T47D (cell line): ENCODE results near the gene SIRT6.
A peak's percentile ranks its signal among the peaks of the same experiment; 100 is the strongest.

Experiments
- DNase-seq, 2 experiments: peaks; one replicate each; pipeline versions ENCODE4 v3.0.0 to v3.0.0-alpha.2; 2011 to 2012; ENCODE audit warnings: low read depth in 1 of 2, low spot score in 1 of 2
- JUND ChIP-seq: IDR thresholded peaks from 2 replicates; pipeline ENCODE4 v1.6.1; 2012; ENCODE audit warnings: low read depth
- in situ Hi-C: cut with HindIII; loops from 2 replicates; pipeline ENCODE4 v1.10.0; 2016; ENCODE audit warnings: low sequenced_read_pairs, low pct_unique_long_range_greater_than_20kb

SIRT6 gene

DNA sequence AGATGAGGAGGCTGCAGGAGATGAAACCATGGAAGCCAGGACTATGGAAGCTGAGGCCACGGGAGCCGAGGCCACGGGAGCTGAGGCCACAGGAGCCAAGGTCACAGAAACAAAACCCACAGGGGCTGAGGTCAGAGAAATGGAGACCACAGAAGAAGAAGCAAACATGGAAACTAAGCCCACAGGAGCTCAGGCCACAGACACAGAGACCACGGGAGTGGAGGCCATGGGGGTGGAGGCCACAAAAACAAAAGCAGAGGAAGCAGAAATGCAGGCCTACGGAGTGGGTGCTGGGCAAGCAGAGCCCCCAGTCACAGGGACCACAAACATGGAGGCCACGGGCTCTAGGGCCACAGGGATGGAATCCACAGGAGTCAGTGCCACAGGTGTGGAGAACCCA is 34.5 kb upstream of the SIRT6 start:
- no peak for TF ChIP-seq JUND
- in situ Hi-C loops: no loop called here
- no peak for DNase-seq

DNA sequence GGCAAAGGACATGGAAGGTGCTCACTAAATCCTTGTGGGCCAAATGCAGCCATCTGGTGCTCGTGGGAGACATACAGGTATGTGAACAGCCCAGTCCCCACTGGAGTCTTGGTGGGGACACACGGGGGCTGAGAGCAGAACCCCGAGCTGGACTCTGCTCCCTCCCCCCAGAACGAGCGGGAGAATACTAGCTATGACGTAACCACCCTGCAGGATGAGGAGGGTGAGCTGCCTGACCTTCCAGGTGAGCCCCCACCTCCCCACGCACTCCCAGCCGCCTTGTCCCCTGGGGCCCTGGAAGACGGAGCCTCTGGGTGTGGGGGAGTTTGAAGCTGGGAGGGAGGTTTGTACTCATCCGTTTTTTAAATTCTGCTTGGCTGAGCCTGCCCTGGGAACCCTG is 33.4 kb upstream of the SIRT6 start:
- TF ChIP-seq JUND: no peak
- DNase-seq: no peak
- in situ Hi-C loops: no loop called here

- in situ Hi-C loops: no loop called here
- DNase-seq: no peak
- TF ChIP-seq JUND: no peak
These were observed 30.8 kb upstream of the SIRT6 start for GRCh38 chr19:4213116-4213515.

DNA sequence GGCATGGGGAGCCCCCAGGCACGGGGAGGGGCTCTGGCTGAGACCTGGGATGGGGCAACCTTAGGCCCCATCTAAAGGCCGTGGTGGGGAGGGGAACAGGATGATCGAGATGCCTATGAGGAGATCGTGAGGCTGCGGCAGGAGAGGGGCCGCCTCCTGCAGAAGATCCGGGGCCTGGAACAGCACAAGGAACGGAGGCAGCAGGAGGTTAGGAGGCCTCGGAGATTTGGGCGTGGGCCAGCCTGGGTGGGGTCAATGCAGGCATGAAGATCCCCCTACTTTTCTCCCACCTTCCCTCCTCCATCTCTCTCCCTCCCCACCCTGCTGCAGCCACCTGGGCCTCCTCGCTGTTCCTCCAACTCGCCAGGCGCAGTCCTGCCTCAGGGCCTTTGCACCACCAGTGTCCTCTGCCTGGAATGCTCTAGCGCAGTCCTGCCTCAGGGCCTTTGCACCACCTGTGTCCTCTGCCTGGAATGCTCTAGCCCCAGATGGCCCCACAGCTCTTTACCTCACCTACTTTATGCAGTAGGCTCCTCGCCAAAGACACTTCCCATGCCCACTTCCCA is 27.9 kb upstream of the SIRT6 start:
- TF ChIP-seq JUND: no peak
- in situ Hi-C loops: no loop called here
- DNase-seq: no peak

DNA sequence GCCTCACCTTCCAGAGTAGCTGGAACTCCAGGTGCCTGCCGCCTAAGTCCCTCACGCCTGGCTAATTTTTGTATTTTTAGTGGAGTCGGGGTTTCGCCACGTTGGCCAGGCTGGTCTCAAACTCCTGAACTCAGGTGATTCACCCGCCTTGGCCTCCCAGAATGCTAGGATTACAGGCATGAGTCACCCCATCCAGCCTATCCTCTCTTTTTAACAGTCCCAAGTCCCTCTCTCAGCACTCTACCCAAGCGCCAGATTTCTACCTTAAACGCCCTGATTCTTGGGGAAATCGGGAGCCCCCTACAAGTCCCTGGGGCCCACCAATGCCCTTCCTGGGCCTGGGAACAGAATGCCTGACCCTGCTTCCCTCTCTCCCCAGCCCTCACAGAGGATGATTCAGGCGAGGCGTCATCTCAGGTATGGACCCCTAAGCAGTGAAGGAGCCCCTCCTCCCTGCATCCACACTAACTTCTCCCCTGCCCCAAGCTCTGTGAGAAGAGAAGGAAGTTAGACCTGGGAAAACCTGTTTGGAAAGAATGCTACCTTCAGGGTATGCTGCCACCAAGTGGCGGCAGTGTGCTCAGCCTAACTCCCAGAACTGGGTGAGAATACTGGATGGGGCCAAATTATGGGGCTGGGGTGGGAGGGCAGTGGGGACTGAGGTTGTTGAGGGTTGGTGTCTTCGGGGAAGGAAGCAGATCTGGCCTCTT is 26.2 kb upstream of the SIRT6 start:
- in situ Hi-C loops: no loop called here
- peak; percentile 60 to 86 for DNase-seq
- TF ChIP-seq JUND: no peak

GRCh38 chr19:4206818-4207484 is 24.6 kb upstream of the SIRT6 start:
- TF ChIP-seq JUND: no peak
- in situ Hi-C loops: no loop called here
- peak in 1 of 2 experiments; percentile 81 for DNase-seq

DNA sequence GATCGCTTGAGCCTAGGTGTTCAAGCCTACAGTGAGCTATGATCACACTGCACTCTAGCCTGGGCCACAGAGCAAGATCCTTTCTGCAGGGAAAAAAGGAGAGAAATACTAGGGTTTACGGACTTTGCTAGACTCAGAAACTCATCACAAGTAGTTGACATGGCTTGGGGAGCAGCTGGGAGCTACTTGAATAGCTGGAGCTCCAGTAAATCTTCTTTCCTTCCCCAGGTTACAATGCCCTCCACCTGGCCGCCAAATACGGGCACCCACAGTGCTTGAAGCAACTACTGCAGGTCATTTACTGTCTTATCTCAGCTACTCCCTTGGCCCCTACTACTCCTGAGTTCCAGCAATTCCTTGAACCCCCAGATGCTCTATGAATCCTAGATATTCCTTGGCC is 19.4 kb upstream of the SIRT6 start:
- TF ChIP-seq JUND: no peak
- no peak for DNase-seq
- in situ Hi-C loops: no loop called here

GRCh38 chr19:4200940-4201542 is 18.7 kb upstream of the SIRT6 start:
- TF ChIP-seq JUND: no peak

GRCh38 chr19:4199699-4200293 is 17.4 kb upstream of the SIRT6 start:
- peak; percentile 42 to 58 for DNase-seq
- in situ Hi-C loops: no loop called here
- no peak for TF ChIP-seq JUND

More at GRCh38 chr19:4200940-4201542, 18.7 kb upstream of the SIRT6 start:
- in situ Hi-C loops: no loop called here
- no peak for DNase-seq

DNA sequence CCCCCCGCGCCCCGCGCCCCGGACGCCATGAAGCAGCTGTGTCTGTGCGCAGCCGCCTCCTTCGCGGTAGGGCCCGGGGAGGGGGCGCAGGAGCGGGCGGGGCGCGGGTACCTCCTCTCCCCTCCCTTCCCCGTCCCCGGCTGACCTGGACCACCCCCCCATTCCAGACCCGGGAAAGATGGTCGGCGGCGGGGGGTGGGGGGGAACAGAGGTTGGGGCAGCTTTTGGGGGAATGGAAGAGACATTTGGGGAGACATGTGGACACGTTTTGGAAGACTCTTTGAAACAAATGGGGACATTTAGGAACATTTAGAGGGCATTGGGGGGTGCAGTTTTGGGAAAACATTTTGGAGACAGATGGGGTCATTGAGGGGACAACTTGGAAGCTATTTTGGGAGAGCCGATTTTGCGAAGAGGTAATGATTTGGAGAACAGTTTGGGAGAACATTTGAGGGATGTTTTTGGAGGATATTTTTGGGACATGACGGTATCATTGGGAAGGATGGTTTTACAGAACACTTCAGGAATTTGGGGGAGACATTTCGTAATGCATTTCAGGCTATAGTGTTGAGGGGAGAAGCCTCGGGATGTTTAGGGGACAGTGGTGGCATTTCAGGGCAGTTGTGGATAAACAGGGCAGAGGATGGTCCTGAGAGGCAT is 16.2 kb upstream of the SIRT6 start:
- in situ Hi-C loops: no loop called here
- DNase-seq: no peak
- TF ChIP-seq JUND: no peak

DNA sequence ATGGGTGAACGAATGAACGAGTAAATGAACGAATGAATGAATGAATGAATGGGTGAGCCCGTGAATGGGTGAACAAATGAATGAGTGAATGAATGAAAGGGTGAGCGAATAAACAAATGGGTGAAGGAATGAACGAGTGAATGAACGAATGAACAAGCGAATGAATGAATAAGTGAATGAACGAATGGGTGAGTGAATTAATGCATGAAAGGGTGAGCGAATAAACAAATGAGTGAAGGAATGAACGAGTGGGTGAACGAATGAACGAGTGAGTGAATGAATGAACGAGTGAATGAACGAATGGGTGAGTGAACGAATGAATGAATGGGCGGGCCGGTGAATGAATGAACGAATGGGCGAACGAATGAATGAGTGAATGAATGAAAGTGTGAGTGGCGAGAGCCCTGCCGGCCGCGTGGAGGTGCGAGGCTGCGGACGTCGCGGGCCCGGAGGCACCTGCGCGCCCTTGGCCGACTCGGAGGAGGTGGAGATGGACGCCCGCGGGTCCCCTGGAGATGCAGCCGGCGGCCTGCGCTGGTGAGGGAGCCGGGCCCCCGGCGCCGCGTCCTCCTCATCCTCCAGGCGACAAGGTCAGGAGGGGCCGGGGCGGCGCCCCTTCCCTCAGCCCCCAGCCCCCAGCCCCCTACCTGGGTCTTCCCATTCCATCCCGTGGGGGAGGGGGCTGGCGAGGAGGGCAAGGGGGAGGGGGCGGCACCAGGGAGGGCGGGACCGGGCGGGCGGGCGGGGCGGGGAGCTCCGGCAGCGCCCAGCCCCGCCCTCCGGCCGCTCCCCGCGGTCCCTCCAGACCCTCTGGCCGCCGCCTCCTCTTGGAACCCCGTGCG is 15.5 kb upstream of the SIRT6 start:
- no peak for TF ChIP-seq JUND
- in situ Hi-C loops: no loop called here
- DNase-seq: no peak
